Left lung (tissue), 10 donors: Measurements from ENCODE around the gene BATF2. TPM values are rescaled to one million over a fixed set of nuclear protein-coding genes. Genes with fewer than 3 reads are reported as not detected.

Experiments
- ATAC-seq: fragments of 200-7000 bp; cut with Tn5 transposase; one replicate; pipeline ENCODE4 v1.9.1; 2020; ENCODE audit warnings: moderate library complexity
- DNase-seq, 4 donors: peaks; one replicate each; pipeline ENCODE4 v3.0.0-alpha.2; 2013 to 2020
- H3K27ac ChIP-seq, 2 donors: fragments of 200-600 bp; sonication (generic) in 1 of 2; one replicate each; pipeline versions ENCODE4 v1.5.0 to v1.8.0; 2020 to 2021
- H3K27me3 ChIP-seq, 2 donors: fragments of 200-600 bp; sonication (generic) in 1 of 2; one replicate each; pipeline versions ENCODE4 v1.5.0 to v1.8.0; 2020 to 2021
- H3K36me3 ChIP-seq, 2 donors: fragments of 200-600 bp; sonication (generic) in 1 of 2; one replicate each; pipeline versions ENCODE4 v1.5.0 to v1.8.0; 2020 to 2021
- H3K4me1 ChIP-seq, 2 donors: fragments of 200-600 bp; one replicate each; pipeline ENCODE4 v1.8.0; 2021
- H3K4me3 ChIP-seq, 2 donors: fragments of 200-600 bp; sonication (generic) in 1 of 2; one replicate each; pipeline versions ENCODE4 v1.5.0 to v1.8.0; 2020 to 2021; ENCODE audit warnings: mild to moderate bottlenecking in 1 of 2
- H3K9me3 ChIP-seq, 2 donors: fragments of 200-600 bp; sonication (generic) in 1 of 2; one replicate each; pipeline versions ENCODE4 v1.5.0 to v1.8.0; 2020 to 2021
- intact Hi-C, 2 donors: fragments of 100-400 bp; cut with DNase I; formaldehyde crosslinking; loops; one replicate each; pipeline versions ENCODE4 v1.11.2 to v1.14.2; 2022
- polyA plus RNA-seq, 6 donors: library from polyadenylated mRNA; unstranded; fragments of 120-200 nt; gene quantifications; one replicate each; pipeline ENCODE4 v1.2.1, GENCODE V29; 2013; ENCODE audit not compliant: insufficient read length in 6 of 6
- total RNA-seq, 2 donors: library from RNA; stranded (reverse); fragmentation: NEBNext Ultra II Directional; extraction: Animal tissue kit (Norgen Biotek cat#: 25700); gene quantifications; one replicate each; pipeline ENCODE4 v1.2.1, GENCODE V29; 2021
- TF ChIP-seq, protein P1 (sequence below), 2 donors: fragments of 200-600 bp; sonication (generic) in 1 of 2; IDR thresholded peaks; one replicate each; pipeline versions ENCODE4 v1.5.0 to v1.8.0; 2021; ENCODE audit warnings: antibody characterized with exemption in 2 of 2
- donor health status: DM: no; HTN: yes; CAD: no.
- donor health status: DM: no; HTN: no; CAD: no.

The BATF2 gene
- total and polyA plus RNA-seq, 8 donors: 2.6 to 8.1 (median 3.5) TPM

DNA sequence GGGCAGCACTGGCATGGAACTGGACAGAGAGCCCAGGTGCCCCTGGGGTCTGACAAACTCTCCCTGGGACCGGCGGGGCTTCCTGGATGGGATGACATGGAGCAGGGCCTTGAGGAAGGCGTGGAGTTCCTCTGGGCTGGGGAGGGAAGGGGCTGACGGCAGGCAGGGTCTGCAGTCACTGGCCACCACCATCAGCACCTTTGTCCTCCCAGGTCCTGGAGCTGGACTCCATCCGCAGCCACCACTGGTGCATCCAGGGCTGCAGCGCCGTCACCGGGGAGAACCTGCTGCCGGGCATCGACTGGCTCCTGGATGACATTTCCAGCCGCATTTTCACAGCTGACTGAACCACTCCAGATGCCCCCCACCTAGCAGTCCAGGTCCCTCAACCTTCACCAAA lies 24.7 kb upstream of the BATF2 start:
- DNase-seq (no peak), ATAC-seq (no peak)
- H3K27ac ChIP-seq: no peak overlapping the region
- intact Hi-C loops: loop anchor here in 1 of 2 donors (10.0 kb wide), 1 partner anchor 177 kb away; the partner anchor contains the start of gene CDC42BPG
- TF ChIP-seq, protein P1, sequence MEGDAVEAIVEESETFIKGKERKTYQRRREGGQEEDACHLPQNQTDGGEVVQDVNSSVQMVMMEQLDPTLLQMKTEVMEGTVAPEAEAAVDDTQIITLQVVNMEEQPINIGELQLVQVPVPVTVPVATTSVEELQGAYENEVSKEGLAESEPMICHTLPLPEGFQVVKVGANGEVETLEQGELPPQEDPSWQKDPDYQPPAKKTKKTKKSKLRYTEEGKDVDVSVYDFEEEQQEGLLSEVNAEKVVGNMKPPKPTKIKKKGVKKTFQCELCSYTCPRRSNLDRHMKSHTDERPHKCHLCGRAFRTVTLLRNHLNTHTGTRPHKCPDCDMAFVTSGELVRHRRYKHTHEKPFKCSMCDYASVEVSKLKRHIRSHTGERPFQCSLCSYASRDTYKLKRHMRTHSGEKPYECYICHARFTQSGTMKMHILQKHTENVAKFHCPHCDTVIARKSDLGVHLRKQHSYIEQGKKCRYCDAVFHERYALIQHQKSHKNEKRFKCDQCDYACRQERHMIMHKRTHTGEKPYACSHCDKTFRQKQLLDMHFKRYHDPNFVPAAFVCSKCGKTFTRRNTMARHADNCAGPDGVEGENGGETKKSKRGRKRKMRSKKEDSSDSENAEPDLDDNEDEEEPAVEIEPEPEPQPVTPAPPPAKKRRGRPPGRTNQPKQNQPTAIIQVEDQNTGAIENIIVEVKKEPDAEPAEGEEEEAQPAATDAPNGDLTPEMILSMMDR (IDR thresholded peaks at IDR 0.05): no peak
- no peak overlapping the region for H3K4me3 ChIP-seq
- H3K27me3 ChIP-seq: no peaks in the 10 kb centered on the region
- peaks cover 0 to 41% of the 10 kb centered on the region in 2 donors for H3K36me3 ChIP-seq
- no peaks in the 10 kb centered on the region for H3K9me3 ChIP-seq
- peaks cover 0 to 17% of the 10 kb centered on the region in 2 donors for H3K4me1 ChIP-seq

DNA sequence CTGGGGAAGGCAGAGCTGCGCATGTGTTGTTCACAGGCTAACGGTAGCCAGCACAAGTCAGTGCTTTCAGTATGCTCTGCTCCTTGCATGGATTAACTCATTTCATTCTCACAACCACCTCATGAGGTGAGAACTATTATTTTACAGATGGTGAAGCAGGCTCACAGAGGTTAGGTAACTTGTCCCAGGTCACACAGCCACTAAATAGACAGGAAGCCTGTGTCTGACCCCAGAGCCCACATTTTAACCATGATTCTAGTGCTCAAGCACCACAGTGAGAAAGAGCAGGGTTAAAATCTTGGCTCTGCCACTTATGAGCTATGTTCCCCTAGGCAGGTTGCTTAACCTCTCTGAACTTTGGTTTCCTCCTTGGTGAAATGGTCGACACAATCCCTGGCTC lies 24.2 kb upstream of the BATF2 start:
- intact Hi-C loops: loop anchor here in 1 of 2 donors (10.0 kb wide), 1 partner anchor 176 kb away; the partner anchor contains the start of gene CDC42BPG
- ATAC-seq (no peak), DNase-seq (no peak)
- Histone ChIP-seq H3K9me3 (no peaks in the 10 kb centered on the region), H3K36me3 (peaks cover 0 to 41% of the 10 kb centered on the region in 2 donors), H3K27ac (no peak overlapping the region), H3K4me1 (peaks cover 0 to 18% of the 10 kb centered on the region in 2 donors), H3K27me3 (no peaks in the 10 kb centered on the region), H3K4me3 (no peak overlapping the region)
- TF ChIP-seq, protein P1 (IDR thresholded peaks at IDR 0.05): no peak

DNA sequence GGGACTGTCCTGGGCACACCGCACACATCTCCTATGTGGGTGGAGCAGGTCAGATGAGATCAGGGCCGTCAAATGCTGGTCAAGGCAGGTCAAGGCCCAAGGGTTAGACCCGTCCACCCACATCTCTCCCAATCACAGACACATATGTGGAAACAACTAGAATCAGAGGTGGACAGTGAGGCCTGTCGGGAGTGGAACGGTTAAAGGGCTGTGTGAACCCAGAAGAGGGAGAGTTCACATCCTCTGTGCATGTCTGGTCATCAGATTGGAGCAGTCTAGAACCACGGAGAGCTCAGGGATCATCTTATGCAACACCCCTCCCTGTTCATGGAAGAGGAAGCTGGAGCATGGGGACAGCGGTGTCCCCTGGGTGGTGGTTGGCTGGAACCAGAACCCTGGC lies 23.1 kb upstream of the BATF2 start:
- Histone ChIP-seq H3K27ac (no peak overlapping the region), H3K9me3 (no peaks in the 10 kb centered on the region), H3K27me3 (no peaks in the 10 kb centered on the region), H3K4me1 (peaks cover 6 to 29% of the 10 kb centered on the region in 2 donors), H3K36me3 (peaks cover 0 to 41% of the 10 kb centered on the region in 2 donors), H3K4me3 (no peak overlapping the region)
- intact Hi-C loops: loop anchor here in 1 of 2 donors (10.0 kb wide), 1 partner anchor 175 kb away; the partner anchor contains the start of gene CDC42BPG
- TF ChIP-seq, protein P1 (IDR thresholded peaks at IDR 0.05): no peak
- DNase-seq: no peak
- ATAC-seq: no peak

DNA sequence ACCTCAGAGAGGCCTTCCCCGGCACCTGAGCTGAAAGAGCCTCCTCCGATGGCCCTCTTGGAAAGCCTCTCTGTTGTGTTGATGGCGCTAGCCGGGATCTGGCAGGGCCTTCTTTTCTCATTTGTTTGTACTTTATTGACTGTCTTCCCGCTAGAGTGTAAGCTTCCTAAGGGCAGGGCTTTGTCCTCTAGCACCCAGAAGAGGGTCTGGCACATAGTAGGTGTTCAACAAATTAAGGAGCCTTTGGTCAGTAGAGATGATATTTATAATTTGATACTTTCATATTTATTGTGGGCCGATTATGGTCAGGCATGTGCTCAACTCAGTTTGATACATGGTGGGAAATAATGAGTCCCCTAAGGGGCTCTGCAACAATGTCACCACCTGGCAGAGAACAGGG lies 21.2 kb upstream of the BATF2 start:
- TF ChIP-seq, protein P1 (IDR thresholded peaks at IDR 0.05): no peak
- H3K4me1 ChIP-seq: peaks cover 7 to 38% of the 10 kb centered on the region in 2 donors
- no peak overlapping the region for H3K4me3 ChIP-seq
- intact Hi-C loops: no loop called here
- DNase-seq (no peak), ATAC-seq (no peak)
- peaks cover 0 to 41% of the 10 kb centered on the region in 2 donors for H3K36me3 ChIP-seq
- no peaks in the 10 kb centered on the region for H3K27me3 ChIP-seq
- no peaks in the 10 kb centered on the region for H3K9me3 ChIP-seq
- no peak overlapping the region for H3K27ac ChIP-seq

DNA sequence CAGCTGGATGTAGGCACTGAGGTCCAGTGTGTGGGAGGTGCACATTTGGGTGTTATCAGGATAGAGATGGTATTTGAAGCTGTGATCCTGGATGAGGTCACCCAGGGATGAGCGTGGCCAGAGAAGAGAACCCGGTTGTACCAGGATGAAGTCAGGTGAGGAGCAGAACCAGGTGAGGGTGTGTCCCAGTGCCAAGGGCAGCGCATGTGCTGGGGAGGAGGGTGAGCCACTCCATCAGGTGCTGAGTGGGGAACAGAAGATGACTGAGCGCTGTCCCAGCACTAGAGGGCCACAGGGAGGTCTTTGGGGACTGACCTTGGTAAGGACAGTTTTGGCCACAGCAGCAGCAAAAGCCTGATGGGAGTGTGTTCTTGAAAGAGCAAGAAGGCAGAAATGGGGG lies 19.9 kb upstream of the BATF2 start:
- no peaks in the 10 kb centered on the region for H3K27me3 ChIP-seq
- intact Hi-C loops: no loop called here
- H3K27ac ChIP-seq: no peak overlapping the region
- no peak for DNase-seq
- no peak overlapping the region for H3K4me3 ChIP-seq
- H3K36me3 ChIP-seq: peaks cover 0 to 37% of the 10 kb centered on the region in 2 donors
- H3K4me1 ChIP-seq: peaks cover 7 to 40% of the 10 kb centered on the region in 2 donors
- TF ChIP-seq, protein P1 (IDR thresholded peaks at IDR 0.05): no peak
- H3K9me3 ChIP-seq: no peaks in the 10 kb centered on the region
- ATAC-seq: no peak
